Middle frontal gyrus (tissue), 1 donor: ENCODE data around the gene KATNAL2.
A peak's percentile ranks its signal among the peaks of the same experiment; 100 is the strongest.

ENCODE experiments used
- DNase-seq: peaks from one replicate; pipeline ENCODE4 v3.0.0-alpha.2; 2015; ENCODE audit warnings: low spot score; ENCODE audit errors: extremely low spot score

The KATNAL2 gene

DNA sequence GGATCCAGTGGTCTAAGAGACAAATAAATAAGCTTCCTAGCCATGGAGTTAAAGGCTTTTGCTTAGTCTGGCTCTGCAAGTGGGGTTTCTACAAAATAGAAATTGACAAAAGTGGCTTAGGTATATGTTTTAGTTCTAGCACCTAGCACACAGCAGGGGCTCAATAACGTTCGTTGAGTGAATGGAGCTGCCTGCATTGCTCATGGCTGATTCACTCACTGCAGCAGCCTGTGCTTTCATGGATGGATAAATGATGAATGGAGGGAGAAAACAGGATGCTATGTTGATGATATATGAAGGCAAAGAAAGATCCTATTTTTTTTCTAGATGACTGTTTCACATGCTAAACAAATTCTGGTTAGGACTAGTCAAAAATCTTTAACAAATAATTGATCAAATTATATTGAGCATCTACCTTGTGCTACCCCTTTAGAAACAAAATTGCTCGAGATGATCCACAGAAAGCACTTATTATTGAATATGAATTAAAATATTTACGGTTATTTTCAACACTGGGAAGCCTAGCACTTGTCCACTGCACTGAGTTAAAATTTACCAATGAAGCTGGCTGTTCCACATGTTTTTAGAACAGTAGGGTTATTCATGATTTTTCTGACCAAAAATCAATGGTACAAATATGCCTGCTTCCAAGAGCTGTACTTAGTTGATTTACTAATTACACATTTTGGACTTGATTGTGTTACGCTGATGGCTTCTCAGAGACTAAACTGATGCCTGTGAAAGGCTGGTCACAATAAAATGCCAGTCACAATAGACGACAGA is 193.3 kb downstream of the KATNAL2 start:
- no peak for DNase-seq

DNA sequence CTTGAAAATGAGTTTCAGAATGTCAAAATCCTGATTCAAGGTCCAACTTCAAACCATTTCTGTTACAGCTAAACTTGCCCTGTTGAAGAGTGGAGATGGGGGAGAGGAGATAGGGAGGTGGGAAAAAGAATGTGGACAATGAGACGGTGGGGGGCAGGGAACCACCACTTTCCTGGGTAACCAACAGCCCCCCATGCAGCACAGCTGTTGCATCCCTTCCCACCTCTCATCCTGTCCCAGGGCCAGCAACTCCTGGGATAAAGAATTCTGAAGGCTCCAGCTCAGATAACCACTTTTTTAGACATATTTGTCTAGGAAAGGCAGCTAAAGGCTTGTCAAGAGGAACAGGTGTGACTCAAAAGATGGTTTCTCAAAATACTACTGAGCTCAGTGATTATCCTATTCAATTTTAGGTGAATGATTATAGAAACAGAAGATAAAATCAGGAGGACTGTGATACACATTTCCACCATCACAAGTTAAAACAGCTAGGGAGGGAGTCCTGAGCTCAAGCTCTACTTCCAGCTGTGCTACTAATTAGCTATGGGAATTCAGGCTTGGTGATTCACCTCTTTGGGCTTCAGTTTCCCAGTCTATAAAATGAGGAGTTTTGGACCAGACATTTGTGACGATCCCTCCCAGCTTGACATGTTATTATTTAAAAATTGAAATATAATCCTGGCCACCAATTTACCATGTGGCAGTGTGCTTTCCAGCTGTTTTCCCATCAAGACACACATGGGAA is 196.6 kb downstream of the KATNAL2 start:
- DNase-seq = no peak

DNA sequence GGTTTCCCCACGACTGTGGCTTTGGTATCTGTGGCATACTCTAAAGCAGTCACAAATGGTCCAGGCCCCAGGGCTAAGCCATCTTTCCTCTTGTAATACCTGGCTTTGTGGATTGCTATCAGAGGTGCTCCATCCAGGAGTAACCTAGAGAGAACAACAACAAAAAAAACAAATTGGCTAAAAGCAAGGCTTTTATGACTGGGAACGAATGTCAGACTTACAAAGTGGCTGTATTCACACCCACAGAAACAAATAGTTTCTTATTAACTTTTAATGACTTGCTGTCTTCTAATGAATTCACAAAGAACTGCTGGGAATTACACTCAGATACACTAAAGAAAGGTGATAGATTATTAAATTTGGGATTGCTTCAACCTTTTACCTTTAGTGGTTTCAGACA is 197.8 kb downstream of the KATNAL2 start:
- no peak for DNase-seq

DNA sequence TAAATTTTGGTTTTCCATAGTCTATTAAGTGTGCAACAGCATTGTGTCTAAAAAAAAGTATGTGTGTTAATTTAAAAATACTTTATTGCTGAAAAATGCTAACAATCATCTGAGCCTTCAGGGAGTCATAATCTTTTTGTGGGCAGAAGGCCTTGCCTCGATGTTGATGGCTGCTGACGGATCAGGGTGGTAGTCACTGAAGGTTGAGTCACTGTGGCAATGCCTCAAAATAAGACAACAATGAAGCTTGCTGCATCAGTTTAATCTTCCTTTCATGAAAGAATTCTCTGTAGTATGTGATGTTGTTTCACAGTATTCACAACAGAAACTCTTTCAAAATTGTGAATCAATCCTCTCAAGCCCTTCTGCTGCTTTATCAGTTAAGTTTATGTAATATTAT is 201.6 kb downstream of the KATNAL2 start:
- DNase-seq = no peak

DNA sequence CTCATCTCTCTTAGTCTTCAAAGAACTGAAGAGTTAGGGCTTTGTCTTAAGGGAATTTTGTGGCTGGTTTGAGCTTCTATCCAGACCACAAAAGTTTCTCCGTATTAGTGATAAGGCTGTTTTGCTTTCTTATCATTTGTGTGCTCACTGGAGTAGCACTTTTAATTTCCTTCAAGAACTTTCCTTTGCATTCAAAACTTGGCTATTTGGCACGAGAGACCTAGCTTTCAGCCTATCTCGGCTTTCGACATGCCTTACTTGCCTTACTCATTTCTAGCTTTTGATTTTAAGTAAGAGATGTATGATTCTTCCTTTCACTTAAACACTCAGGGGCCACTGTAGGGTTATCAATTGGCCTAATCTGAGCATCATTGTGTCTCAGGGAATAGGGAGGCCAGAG is 203.0 kb downstream of the KATNAL2 start:
- DNase-seq = no peak

DNA sequence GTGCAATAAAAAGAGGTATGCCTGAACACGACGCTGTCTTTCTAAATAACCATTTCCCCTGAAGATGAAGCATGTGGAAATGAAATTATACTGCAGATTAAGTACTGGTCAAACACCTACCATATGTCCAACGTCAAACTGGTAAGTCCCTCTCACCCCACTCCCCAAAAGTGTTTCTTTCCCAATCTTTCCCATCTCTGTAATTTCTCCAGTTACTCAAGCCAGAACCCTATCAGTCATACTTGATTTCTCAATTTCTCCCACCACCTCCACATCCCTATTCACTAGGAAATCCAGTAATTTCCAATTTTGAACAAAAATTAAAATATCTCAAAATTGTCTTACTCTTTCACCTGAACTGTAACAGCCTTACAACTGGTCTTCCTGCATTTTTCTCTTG is 203.7 kb downstream of the KATNAL2 start:
- DNase-seq = no peak

DNA sequence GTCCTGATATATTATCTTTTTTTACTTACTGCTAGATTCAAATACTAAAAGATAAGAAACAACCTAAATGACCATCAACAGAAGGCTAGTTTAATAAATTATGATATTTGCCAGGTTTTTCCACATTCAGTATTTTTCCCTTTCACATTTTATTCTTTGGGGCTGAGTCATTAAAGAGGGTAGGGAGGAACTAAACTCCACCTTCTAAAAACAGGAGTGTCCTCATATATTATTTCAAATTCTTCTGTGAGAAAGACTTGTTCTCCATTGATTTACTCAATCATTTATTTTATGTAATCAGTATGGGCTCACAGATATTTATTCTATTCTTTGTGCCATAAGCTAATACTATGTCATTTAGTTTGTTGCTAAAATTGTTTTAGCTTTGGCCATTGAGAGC is 223.9 kb downstream of the KATNAL2 start:
- no peak for DNase-seq

DNA sequence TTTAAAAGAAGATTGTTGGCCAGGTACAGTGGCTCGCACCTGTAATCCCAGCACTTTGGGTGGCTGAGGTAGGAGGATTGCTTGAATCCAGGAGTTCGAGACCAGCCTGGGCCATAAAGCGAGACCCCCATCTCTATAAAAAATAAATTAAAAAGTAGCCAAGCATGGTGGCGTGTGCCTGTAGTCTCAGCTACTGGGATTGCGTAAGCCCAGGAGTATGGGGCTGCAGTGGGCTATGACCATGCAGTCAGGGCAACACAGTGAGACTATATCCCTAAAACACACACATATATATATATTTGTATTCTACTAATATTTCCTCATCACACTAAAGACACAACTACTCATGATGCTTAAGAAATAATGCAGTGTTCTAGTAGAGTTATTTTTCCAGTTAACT is 225.8 kb downstream of the KATNAL2 start:
- DNase-seq = no peak

DNA sequence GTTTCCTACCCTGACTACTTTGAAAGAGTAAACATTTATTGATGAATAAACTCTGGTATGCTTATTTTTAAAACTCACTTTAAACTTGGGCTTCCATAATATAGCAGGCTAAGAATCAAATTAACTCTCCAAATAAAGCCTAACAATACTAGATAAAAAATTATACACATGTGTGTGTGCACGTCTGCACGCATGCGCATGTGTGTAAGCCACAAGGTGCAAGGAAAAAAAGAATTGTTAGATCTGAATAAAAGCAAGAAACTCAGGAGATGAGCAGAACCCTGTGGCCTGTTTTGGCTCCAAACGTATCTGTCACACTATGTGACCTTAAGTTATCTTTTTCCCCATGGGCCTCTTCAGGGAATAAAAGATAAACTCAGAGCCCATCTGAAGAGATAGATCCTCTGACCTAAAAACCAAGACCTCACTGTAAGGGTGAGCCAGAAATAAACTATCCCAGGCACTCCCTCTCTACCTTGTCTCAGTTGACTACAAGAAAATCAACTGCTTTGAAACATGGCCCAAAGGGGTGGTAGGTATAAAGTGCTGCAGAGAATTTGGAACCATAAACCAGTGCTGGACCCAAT is 226.6 kb downstream of the KATNAL2 start:
- DNase-seq = no peak

DNA sequence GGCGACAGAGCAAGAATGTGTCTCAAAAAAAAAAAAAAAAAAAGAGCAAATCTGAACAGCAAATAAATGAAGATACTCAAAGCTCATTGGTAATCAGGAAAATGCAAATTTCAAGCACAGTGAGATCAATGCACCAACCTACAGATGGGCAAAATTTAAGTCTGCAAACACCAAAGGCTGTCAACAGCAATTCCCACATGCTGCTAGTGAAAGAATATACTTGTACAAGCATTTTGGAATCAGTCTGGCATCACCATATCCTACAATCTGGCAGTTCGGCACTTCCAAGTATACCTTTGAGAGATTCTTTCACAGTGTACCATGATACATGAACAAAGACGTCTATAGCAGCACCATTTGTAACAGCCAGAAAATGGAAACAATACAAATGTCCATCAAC is 228.8 kb downstream of the KATNAL2 start:
- DNase-seq = no peak

DNA sequence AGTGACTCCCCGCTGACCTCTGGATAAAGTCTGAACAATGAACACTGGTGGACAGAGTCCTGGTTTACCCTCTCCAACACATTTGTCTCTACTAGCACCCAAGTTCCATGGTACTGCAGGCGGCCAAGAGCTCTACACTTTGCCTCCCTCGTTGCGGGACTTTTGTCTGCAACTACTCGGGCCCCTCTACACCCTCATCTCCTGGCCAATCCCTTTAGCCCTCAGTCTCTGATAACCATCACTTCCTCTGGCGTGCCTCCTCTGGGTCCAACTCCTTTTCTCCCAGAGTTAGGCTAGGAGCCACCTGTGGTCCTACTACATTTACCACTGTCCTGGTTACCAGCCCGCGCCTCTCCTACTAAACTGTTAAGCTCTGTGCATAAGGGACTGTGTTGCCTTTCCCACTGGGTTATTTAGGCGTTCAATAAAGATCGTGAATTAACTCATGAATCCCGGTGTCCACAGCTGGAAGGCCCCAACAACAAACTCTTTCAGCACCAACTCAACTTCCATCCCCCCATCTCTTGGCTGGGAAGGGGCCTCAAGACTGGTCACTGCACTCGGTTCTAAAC is 232.1 kb downstream of the KATNAL2 start:
- DNase-seq = no peak

DNA sequence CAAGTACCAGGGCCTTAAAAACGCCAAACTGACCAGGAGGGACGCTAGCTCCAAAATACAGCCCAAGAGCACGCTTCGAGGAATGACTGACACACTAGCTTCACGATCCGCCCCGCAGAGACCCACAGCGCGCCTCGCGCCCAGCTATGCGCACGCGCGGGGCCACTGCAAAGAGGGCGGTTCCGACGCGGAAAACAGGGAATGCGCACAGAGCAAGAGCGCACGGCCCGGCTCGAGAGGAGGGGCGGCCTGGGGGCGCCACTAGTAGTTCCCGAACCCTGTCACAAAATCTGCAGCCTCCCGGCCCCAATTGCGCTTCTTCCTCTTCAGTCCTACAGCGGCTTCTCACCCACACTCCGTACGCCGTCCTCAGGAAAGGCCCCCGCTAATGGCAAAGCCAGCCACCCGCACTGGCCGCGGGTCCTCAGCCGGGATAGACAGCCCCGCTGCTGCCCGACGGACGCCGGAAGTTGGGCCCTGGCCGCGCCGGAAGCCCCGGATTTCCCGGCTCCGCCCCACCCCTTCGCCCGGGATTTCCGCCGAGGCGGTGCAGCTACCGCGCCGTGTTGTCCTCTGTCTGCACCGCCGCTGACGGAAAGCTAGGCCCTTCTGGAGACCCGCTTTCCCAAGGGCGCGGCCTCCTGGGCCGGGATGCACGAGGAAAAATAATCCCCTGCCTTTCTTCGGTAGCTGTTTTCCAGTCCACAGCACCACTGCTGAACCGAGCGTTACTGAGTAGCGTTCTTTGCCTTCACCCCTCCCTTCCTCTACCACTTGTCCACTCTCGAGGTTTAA is 232.8 kb downstream of the KATNAL2 start, which contains the start of gene HDHD2:
HDHD2 (minus strand) TSS at position 472 of the 795 bp plus-strand sequence. CDS start 14,061 bp downstream, outside the sequence.
- DNase-seq = peak; percentile 77

DNA sequence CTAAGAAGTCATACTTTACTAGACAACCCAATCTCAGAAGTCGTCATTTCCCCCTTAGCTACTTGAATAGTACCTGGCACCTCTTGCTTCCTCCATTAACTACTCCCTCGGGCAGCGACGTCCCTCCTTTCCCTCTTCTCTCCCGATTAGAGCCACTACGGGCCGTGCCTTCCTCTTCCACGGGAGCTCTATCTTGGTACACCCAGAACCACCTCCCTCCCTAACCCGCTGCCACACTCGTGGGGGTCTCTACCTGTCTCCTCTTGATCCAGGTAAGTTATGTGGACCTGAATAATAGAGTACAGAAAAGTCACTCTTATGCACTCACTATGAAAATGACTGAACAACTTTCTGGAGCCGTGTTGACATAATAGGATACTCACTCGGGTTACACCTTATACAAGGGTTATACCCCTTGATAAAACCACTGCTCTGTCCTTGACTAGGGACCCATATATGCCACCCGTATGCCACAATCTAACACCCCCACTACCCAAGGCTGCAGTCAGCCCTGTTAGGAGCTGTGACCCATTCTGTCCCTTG is 233.5 kb downstream of the KATNAL2 start:
- no peak for DNase-seq

DNA sequence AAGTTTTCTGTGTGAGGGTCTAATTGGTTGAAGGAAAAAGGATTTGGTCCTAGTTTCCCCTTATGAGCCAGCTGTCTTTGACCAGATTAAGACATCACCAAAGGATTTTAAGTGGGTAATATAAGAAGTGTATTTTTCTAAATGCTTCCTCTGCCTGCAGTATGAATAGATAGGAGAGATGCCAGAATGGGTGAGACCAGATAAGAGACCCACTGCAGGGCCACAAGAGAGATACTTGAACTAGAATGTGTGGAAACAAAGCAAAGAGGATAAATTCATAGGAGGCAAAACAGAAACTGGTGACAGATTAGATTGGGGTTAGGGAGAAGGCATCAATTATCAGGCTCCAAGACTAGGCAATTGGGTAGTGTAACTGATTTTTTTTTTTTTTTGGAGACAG is 234.0 kb downstream of the KATNAL2 start:
- no peak for DNase-seq
